Measurements from ENCODE around the gene NHERF2.

Gene NHERF2

GRCh38 chr16:2076072-2076865 is 49.6 kb downstream of the NHERF2 start:
- no peak for TF ChIP-seq CTCF (IDR thresholded peaks at IDR 0.05; ENCODE audit: low read depth, low read length, missing control alignments)
- in situ Hi-C loops (cut with HindIII; ENCODE audit: low pct_ligation_motif_present, low sequenced_read_pairs): loop anchor here (5.0 to 10.0 kb wide), 2 partner anchors 39 to 89 kb away; no protein-coding TSS in a partner anchor
- H3K4me3 ChIP-seq (ENCODE audit: low read depth, low read length): no peak overlapping the region

GRCh38 chr16:2077016-2077415 is 50.3 kb downstream of the NHERF2 start:
- DNase-seq: no peak
- no peaks in the 10 kb centered on the region for H3K27me3 ChIP-seq (replicated peaks)
- peaks cover 70% of the 10 kb centered on the region for H3K36me3 ChIP-seq (replicated peaks)
- no peak overlapping the region for H3K4me3 ChIP-seq (ENCODE audit: low read depth, low read length)
- in situ Hi-C loops (cut with HindIII; ENCODE audit: low pct_ligation_motif_present, low sequenced_read_pairs): loop anchor here (5.0 to 10.0 kb wide), 2 partner anchors 40 to 88 kb away; no protein-coding TSS in a partner anchor
- H3K27ac ChIP-seq: no peak overlapping the region
- no peak for TF ChIP-seq CTCF (IDR thresholded peaks at IDR 0.05; ENCODE audit: low read depth, low read length, missing control alignments)

More at GRCh38 chr16:2076072-2076865, 49.6 kb downstream of the NHERF2 start:
- no peak for DNase-seq
- Histone ChIP-seq H3K36me3 (replicated peaks) (peaks cover 65% of the 10 kb centered on the region), H3K27ac (no peak overlapping the region), H3K27me3 (replicated peaks) (no peaks in the 10 kb centered on the region)

- Histone ChIP-seq H3K27ac (no peak overlapping the region), H3K4me3 (ENCODE audit: low read depth, low read length) (no peak overlapping the region), H3K36me3 (replicated peaks) (peaks cover 71% of the 10 kb centered on the region), H3K27me3 (replicated peaks) (no peaks in the 10 kb centered on the region)
- DNase-seq: no peak
- in situ Hi-C loops (cut with HindIII; ENCODE audit: low pct_ligation_motif_present, low sequenced_read_pairs): loop anchor here (5.0 to 10.0 kb wide), 2 partner anchors 40 to 87 kb away; no protein-coding TSS in a partner anchor
- TF ChIP-seq CTCF (IDR thresholded peaks at IDR 0.05; ENCODE audit: low read depth, low read length, missing control alignments): no peak
Measured at GRCh38 chr16:2077696-2078095, 51.0 kb downstream of the NHERF2 start.

- H3K36me3 ChIP-seq (replicated peaks): peaks cover 67% of the 10 kb centered on the region
- H3K4me3 ChIP-seq (ENCODE audit: low read depth, low read length): no peak overlapping the region
- H3K27ac ChIP-seq: no peak overlapping the region
Measured at GRCh38 chr16:2078096-2078495, 51.4 kb downstream of the NHERF2 start.

GRCh38 chr16:2078691-2079090 is 52.0 kb downstream of the NHERF2 start:
- H3K4me3 ChIP-seq (ENCODE audit: low read depth, low read length): no peak overlapping the region
- no peak overlapping the region for H3K27ac ChIP-seq
- in situ Hi-C loops (cut with HindIII; ENCODE audit: low pct_ligation_motif_present, low sequenced_read_pairs): loop anchor here (5.0 to 10.0 kb wide), 2 partner anchors 41 to 86 kb away; no protein-coding TSS in a partner anchor
- H3K27me3 ChIP-seq (replicated peaks): no peaks in the 10 kb centered on the region
- no peak for TF ChIP-seq CTCF (IDR thresholded peaks at IDR 0.05; ENCODE audit: low read depth, low read length, missing control alignments)
- H3K36me3 ChIP-seq (replicated peaks): peaks cover 63% of the 10 kb centered on the region
- DNase-seq: no peak

More at GRCh38 chr16:2078096-2078495, 51.4 kb downstream of the NHERF2 start:
- TF ChIP-seq CTCF (IDR thresholded peaks at IDR 0.05; ENCODE audit: low read depth, low read length, missing control alignments): no peak
- in situ Hi-C loops (cut with HindIII; ENCODE audit: low pct_ligation_motif_present, low sequenced_read_pairs): loop anchor here (5.0 to 10.0 kb wide), 2 partner anchors 41 to 87 kb away; no protein-coding TSS in a partner anchor
- no peak for DNase-seq
- H3K27me3 ChIP-seq (replicated peaks): no peaks in the 10 kb centered on the region
